ENCODE data around the gene TBC1D16.
"Not testable (repeated sequence)": the region's sequence is repeated elsewhere in the genome, so short reads cannot be mapped to it uniquely, and the experiment has no call there.

Gene TBC1D16

GRCh38 chr17:79959042-79959441 lies 76.6 kb downstream of the TBC1D16 start:
- no peak overlapping the region for H3K4me3 ChIP-seq (ENCODE audit: low read depth, low read length)
- TF ChIP-seq MYC (IDR thresholded peaks at IDR 0.05; ENCODE audit: low read depth, low read length) (no peak), POLR2A (IDR thresholded peaks at IDR 0.05; ENCODE audit: extremely low read depth, insufficient read length) (no peak), MAX (IDR thresholded peaks at IDR 0.05; ENCODE audit: low read depth, low read length) (no peak)
- TF ChIP-seq, protein P1, sequence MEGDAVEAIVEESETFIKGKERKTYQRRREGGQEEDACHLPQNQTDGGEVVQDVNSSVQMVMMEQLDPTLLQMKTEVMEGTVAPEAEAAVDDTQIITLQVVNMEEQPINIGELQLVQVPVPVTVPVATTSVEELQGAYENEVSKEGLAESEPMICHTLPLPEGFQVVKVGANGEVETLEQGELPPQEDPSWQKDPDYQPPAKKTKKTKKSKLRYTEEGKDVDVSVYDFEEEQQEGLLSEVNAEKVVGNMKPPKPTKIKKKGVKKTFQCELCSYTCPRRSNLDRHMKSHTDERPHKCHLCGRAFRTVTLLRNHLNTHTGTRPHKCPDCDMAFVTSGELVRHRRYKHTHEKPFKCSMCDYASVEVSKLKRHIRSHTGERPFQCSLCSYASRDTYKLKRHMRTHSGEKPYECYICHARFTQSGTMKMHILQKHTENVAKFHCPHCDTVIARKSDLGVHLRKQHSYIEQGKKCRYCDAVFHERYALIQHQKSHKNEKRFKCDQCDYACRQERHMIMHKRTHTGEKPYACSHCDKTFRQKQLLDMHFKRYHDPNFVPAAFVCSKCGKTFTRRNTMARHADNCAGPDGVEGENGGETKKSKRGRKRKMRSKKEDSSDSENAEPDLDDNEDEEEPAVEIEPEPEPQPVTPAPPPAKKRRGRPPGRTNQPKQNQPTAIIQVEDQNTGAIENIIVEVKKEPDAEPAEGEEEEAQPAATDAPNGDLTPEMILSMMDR (IDR thresholded peaks at IDR 0.05; ENCODE audit: low read depth, low read length) = no peak
- DNase-seq (ENCODE audit: low read depth) = no peak

- TF ChIP-seq MAX (IDR thresholded peaks at IDR 0.05; ENCODE audit: low read depth, low read length) = no peak
- TF ChIP-seq MYC (IDR thresholded peaks at IDR 0.05; ENCODE audit: low read depth, low read length) = no peak
- TF ChIP-seq, protein P1 (IDR thresholded peaks at IDR 0.05; ENCODE audit: low read depth, low read length) = no peak
- TF ChIP-seq POLR2A (IDR thresholded peaks at IDR 0.05; ENCODE audit: extremely low read depth, insufficient read length) = no peak
- H3K4me3 ChIP-seq (ENCODE audit: low read depth, low read length) = no peak overlapping the region
- no peak for DNase-seq (ENCODE audit: low read depth)
These were observed 78.8 kb downstream of the TBC1D16 start for GRCh38 chr17:79956853-79957252.

DNA sequence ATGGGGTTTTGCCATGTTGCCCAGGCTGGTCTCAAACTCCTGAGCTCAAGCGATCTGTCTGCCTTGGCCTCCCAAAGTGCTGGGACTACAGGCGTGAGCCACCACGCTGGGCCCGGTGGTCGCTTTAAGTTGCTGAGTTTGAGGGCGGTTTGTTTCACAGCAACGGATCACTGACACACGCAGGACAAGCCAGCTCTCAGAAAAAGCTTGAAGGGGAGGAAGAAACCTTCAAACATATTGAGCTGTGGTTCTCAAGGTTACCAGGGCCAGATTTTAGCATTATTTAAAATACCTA lies 79.3 kb downstream of the TBC1D16 start:
- not testable (repeated sequence) for H3K4me3 ChIP-seq (ENCODE audit: low read depth, low read length); DNase-seq (ENCODE audit: low read depth)

- no peak for DNase-seq (ENCODE audit: low read depth)
- no peak for TF ChIP-seq MAX (IDR thresholded peaks at IDR 0.05; ENCODE audit: low read depth, low read length)
- no peak for TF ChIP-seq MYC (IDR thresholded peaks at IDR 0.05; ENCODE audit: low read depth, low read length)
- TF ChIP-seq, protein P1 (IDR thresholded peaks at IDR 0.05; ENCODE audit: low read depth, low read length) = no peak
- no peak for TF ChIP-seq POLR2A (IDR thresholded peaks at IDR 0.05; ENCODE audit: extremely low read depth, insufficient read length)
- H3K4me3 ChIP-seq (ENCODE audit: low read depth, low read length) = no peak overlapping the region
These were observed 79.8 kb downstream of the TBC1D16 start for GRCh38 chr17:79955691-79956440.

GRCh38 chr17:79955167-79955549 lies 80.5 kb downstream of the TBC1D16 start:
- DNase-seq (ENCODE audit: low read depth) = no peak
- no peak overlapping the region for H3K4me3 ChIP-seq (ENCODE audit: low read depth, low read length)
- TF ChIP-seq, protein P1 (IDR thresholded peaks at IDR 0.05; ENCODE audit: low read depth, low read length) = no peak
- TF ChIP-seq MYC (IDR thresholded peaks at IDR 0.05; ENCODE audit: low read depth, low read length) (no peak), POLR2A (IDR thresholded peaks at IDR 0.05; ENCODE audit: extremely low read depth, insufficient read length) (no peak)

- no peak overlapping the region for H3K4me3 ChIP-seq (ENCODE audit: low read depth, low read length)
- no peak for DNase-seq (ENCODE audit: low read depth)
- TF ChIP-seq, protein P1 (IDR thresholded peaks at IDR 0.05; ENCODE audit: low read depth, low read length) = no peak
- TF ChIP-seq MAX (IDR thresholded peaks at IDR 0.05; ENCODE audit: low read depth, low read length) (no peak), MYC (IDR thresholded peaks at IDR 0.05; ENCODE audit: low read depth, low read length) (no peak)
These were observed 81.1 kb downstream of the TBC1D16 start for GRCh38 chr17:79954281-79955166.
